Measurements from ENCODE around the gene SRPK2. TPM values are rescaled to one million over a fixed set of nuclear protein-coding genes. Genes with fewer than 3 reads are reported as not detected.
"Not testable (repeated sequence)": the region's sequence is repeated elsewhere in the genome, so short reads cannot be mapped to it uniquely, and the experiment has no call there.

Gene SRPK2
- total RNA-seq, 1 donor from 2014 or later, result 56.4 TPM

GRCh38 chr7:105196473-105196872 is 192.2 kb downstream of the SRPK2 start:
- H3K4me3 Mint-ChIP-seq, result no peak overlapping the region
- peaks cover 12% of the 10 kb centered on the region for H3K4me1 Mint-ChIP-seq (ENCODE audit: low read depth)
- peaks cover 17% of the 10 kb centered on the region for H3K36me3 Mint-ChIP-seq (ENCODE audit: low read depth)
- H3K27ac Mint-ChIP-seq, result no peak overlapping the region
- DNase-seq (ENCODE audit: low spot score), result no peak
- no peaks in the 10 kb centered on the region for H3K27me3 Mint-ChIP-seq (ENCODE audit: insufficient read depth)
- intact Hi-C loops (cut with micrococcal nuclease), result no loop called here
- H3K9me3 Mint-ChIP-seq, result no peaks in the 10 kb centered on the region

GRCh38 chr7:105195891-105196290 is 192.8 kb downstream of the SRPK2 start:
- Mint-ChIP-seq H3K36me3 (ENCODE audit: low read depth) (peaks cover 17% of the 10 kb centered on the region), H3K4me3 (no peak overlapping the region), H3K9me3 (no peaks in the 10 kb centered on the region), H3K27ac (no peak overlapping the region), H3K4me1 (ENCODE audit: low read depth) (peaks cover 12% of the 10 kb centered on the region), H3K27me3 (ENCODE audit: insufficient read depth) (no peaks in the 10 kb centered on the region)
- DNase-seq (ENCODE audit: low spot score), result no peak
- intact Hi-C loops (cut with micrococcal nuclease), result no loop called here

GRCh38 chr7:105194959-105195358 is 193.8 kb downstream of the SRPK2 start:
- H3K27me3 Mint-ChIP-seq (ENCODE audit: insufficient read depth); H3K27ac Mint-ChIP-seq; H3K4me3 Mint-ChIP-seq; intact Hi-C loops (cut with micrococcal nuclease); DNase-seq (ENCODE audit: low spot score); H3K9me3 Mint-ChIP-seq: not testable (repeated sequence)
- Mint-ChIP-seq H3K4me1 (ENCODE audit: low read depth) (peaks cover 12% of the 10 kb centered on the region), H3K36me3 (ENCODE audit: low read depth) (peaks cover 11% of the 10 kb centered on the region)

- H3K9me3 Mint-ChIP-seq, result no peaks in the 10 kb centered on the region
- intact Hi-C loops (cut with micrococcal nuclease), result no loop called here
Observed at GRCh38 chr7:105191331-105191730, 197.4 kb downstream of the SRPK2 start.

GRCh38 chr7:105189859-105190492 is 198.7 kb downstream of the SRPK2 start:
- Mint-ChIP-seq H3K36me3 (ENCODE audit: low read depth) (peaks cover 6% of the 10 kb centered on the region), H3K27me3 (ENCODE audit: insufficient read depth) (no peaks in the 10 kb centered on the region), H3K27ac (no peak overlapping the region), H3K4me1 (ENCODE audit: low read depth) (no peaks in the 10 kb centered on the region), H3K9me3 (no peaks in the 10 kb centered on the region), H3K4me3 (no peak overlapping the region)
- intact Hi-C loops (cut with micrococcal nuclease), result no loop called here
- no peak for DNase-seq (ENCODE audit: low spot score)

More at GRCh38 chr7:105191331-105191730, 197.4 kb downstream of the SRPK2 start:
- H3K4me3 Mint-ChIP-seq, result no peak overlapping the region
- H3K27me3 Mint-ChIP-seq (ENCODE audit: insufficient read depth), result no peaks in the 10 kb centered on the region
- no peak overlapping the region for H3K27ac Mint-ChIP-seq
- H3K4me1 Mint-ChIP-seq (ENCODE audit: low read depth), result peaks cover 7% of the 10 kb centered on the region
- H3K36me3 Mint-ChIP-seq (ENCODE audit: low read depth), result peaks cover 6% of the 10 kb centered on the region
- no peak for DNase-seq (ENCODE audit: low spot score)

GRCh38 chr7:105188201-105188600 is 200.5 kb downstream of the SRPK2 start:
- no peaks in the 10 kb centered on the region for H3K9me3 Mint-ChIP-seq

GRCh38 chr7:105187302-105188169 is 201.2 kb downstream of the SRPK2 start:
- H3K36me3 Mint-ChIP-seq (ENCODE audit: low read depth), result peaks cover 4% of the 10 kb centered on the region
- intact Hi-C loops (cut with micrococcal nuclease), result no loop called here
- H3K27me3 Mint-ChIP-seq (ENCODE audit: insufficient read depth), result no peaks in the 10 kb centered on the region
- H3K27ac Mint-ChIP-seq, result no peak overlapping the region
- no peak for DNase-seq (ENCODE audit: low spot score)
- no peaks in the 10 kb centered on the region for H3K4me1 Mint-ChIP-seq (ENCODE audit: low read depth)
- no peak overlapping the region for H3K4me3 Mint-ChIP-seq
- no peaks in the 10 kb centered on the region for H3K9me3 Mint-ChIP-seq

More at GRCh38 chr7:105188201-105188600, 200.5 kb downstream of the SRPK2 start:
- no peak for DNase-seq (ENCODE audit: low spot score)
- Mint-ChIP-seq H3K27ac (no peak overlapping the region), H3K4me1 (ENCODE audit: low read depth) (no peaks in the 10 kb centered on the region), H3K27me3 (ENCODE audit: insufficient read depth) (no peaks in the 10 kb centered on the region), H3K36me3 (ENCODE audit: low read depth) (peaks cover 6% of the 10 kb centered on the region), H3K4me3 (no peak overlapping the region)
- intact Hi-C loops (cut with micrococcal nuclease), result no loop called here

- Mint-ChIP-seq H3K36me3 (ENCODE audit: low read depth) (peaks cover 6% of the 10 kb centered on the region), H3K27ac (no peak overlapping the region), H3K9me3 (no peaks in the 10 kb centered on the region), H3K27me3 (ENCODE audit: insufficient read depth) (no peaks in the 10 kb centered on the region), H3K4me3 (no peak overlapping the region), H3K4me1 (ENCODE audit: low read depth) (no peaks in the 10 kb centered on the region)
- intact Hi-C loops (cut with micrococcal nuclease), result no loop called here
- DNase-seq (ENCODE audit: low spot score), result no peak
Observed at GRCh38 chr7:105185290-105186010, 203.3 kb downstream of the SRPK2 start.

GRCh38 chr7:105180002-105180401 is 208.7 kb downstream of the SRPK2 start:
- no peak for DNase-seq (ENCODE audit: low spot score)
- Mint-ChIP-seq H3K36me3 (ENCODE audit: low read depth) (peaks cover 2% of the 10 kb centered on the region), H3K9me3 (peaks cover 4% of the 10 kb centered on the region), H3K4me1 (ENCODE audit: low read depth) (no peaks in the 10 kb centered on the region), H3K27me3 (ENCODE audit: insufficient read depth) (no peaks in the 10 kb centered on the region), H3K4me3 (no peak overlapping the region), H3K27ac (no peak overlapping the region)
- intact Hi-C loops (cut with micrococcal nuclease), result no loop called here

GRCh38 chr7:105178928-105179541 is 209.7 kb downstream of the SRPK2 start:
- H3K27ac Mint-ChIP-seq, result no peak overlapping the region
- intact Hi-C loops (cut with micrococcal nuclease), result no loop called here
- H3K36me3 Mint-ChIP-seq (ENCODE audit: low read depth), result peaks cover 2% of the 10 kb centered on the region
- H3K4me1 Mint-ChIP-seq (ENCODE audit: low read depth), result no peaks in the 10 kb centered on the region
- H3K27me3 Mint-ChIP-seq (ENCODE audit: insufficient read depth), result no peaks in the 10 kb centered on the region
- no peak for DNase-seq (ENCODE audit: low spot score)
- H3K9me3 Mint-ChIP-seq, result peaks cover 4% of the 10 kb centered on the region
- H3K4me3 Mint-ChIP-seq, result no peak overlapping the region

GRCh38 chr7:105178177-105178576 is 210.5 kb downstream of the SRPK2 start:
- Mint-ChIP-seq H3K36me3 (ENCODE audit: low read depth) (peaks cover 2% of the 10 kb centered on the region), H3K27ac (no peak overlapping the region), H3K4me3 (no peak overlapping the region), H3K4me1 (ENCODE audit: low read depth) (no peaks in the 10 kb centered on the region), H3K9me3 (peaks cover 4% of the 10 kb centered on the region), H3K27me3 (ENCODE audit: insufficient read depth) (no peaks in the 10 kb centered on the region)
- intact Hi-C loops (cut with micrococcal nuclease), result no loop called here
- DNase-seq (ENCODE audit: low spot score), result no peak

- Mint-ChIP-seq H3K36me3 (ENCODE audit: low read depth) (peaks cover 2% of the 10 kb centered on the region), H3K9me3 (peaks cover 4% of the 10 kb centered on the region), H3K27ac (no peak overlapping the region), H3K27me3 (ENCODE audit: insufficient read depth) (no peaks in the 10 kb centered on the region), H3K4me3 (no peak overlapping the region), H3K4me1 (ENCODE audit: low read depth) (no peaks in the 10 kb centered on the region)
- intact Hi-C loops (cut with micrococcal nuclease), result no loop called here
- no peak for DNase-seq (ENCODE audit: low spot score)
Observed at GRCh38 chr7:105177026-105177425, 211.7 kb downstream of the SRPK2 start.

All from activated T-helper 1 cell treated with anti-CD3 and anti-CD28 coated beads, Interleukin-12 subunit alpha, Interleukin-12 subunit beta, Interleukin-2, Interleukin-4 antibody, amounts not matched to agents 30 ng/mL and 10 ng/mL and 1 ng/mL, durations not matched to agents 14 hours and 24 hours and 36 hours (primary cell).